ENCODE results near the gene MBP.

The MBP gene

DNA sequence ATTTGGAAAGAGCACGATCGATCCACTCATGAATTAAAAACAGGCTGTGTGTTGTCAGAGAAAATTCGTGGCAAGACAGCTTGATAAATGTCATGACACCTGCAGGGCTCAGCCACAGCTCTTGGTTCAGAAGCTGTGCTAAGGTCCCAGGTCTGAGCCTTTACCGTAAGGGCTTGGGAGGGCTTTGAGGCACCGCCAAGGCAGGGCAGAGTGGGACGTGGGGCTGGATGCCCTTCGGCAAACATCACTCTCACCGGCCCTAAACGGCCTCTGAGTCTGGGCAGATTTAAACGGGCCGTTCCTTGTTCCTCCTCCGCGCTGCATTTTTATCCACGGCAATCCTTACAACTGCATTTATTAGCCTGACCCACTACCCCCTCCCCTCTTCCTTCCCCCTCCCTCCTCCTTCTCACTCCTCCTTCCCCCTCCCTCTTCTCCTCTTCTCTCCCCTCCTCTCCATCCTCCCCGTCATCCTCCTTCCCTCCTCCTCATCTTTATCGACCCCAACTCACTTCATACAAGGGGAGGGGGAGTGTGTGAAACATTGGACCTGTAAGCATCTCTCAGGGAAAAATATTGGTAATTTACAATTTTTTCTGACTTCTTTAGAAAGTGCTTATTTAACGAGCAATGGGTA is 33.9 kb downstream of the MBP start:
- DNase-seq: no peak

DNA sequence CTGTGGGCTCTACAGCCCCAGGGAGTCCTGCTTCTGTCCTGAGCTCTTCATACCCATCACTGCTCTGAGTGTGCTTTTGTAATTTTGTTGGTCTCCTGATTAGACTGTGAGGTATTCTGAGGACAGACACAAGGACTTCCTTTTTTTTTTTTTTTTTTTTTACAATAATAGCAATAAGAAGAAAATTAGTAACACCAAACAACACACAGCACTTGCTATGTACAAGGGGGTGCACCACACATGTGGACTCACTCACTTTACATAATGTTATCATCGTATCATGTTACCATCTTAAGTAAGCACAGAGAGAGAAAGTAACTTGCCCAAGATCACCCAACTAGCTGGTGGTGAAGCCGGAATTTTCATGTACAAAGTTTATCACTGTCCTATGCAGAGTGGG is 34.6 kb downstream of the MBP start:
- no peak for DNase-seq

DNA sequence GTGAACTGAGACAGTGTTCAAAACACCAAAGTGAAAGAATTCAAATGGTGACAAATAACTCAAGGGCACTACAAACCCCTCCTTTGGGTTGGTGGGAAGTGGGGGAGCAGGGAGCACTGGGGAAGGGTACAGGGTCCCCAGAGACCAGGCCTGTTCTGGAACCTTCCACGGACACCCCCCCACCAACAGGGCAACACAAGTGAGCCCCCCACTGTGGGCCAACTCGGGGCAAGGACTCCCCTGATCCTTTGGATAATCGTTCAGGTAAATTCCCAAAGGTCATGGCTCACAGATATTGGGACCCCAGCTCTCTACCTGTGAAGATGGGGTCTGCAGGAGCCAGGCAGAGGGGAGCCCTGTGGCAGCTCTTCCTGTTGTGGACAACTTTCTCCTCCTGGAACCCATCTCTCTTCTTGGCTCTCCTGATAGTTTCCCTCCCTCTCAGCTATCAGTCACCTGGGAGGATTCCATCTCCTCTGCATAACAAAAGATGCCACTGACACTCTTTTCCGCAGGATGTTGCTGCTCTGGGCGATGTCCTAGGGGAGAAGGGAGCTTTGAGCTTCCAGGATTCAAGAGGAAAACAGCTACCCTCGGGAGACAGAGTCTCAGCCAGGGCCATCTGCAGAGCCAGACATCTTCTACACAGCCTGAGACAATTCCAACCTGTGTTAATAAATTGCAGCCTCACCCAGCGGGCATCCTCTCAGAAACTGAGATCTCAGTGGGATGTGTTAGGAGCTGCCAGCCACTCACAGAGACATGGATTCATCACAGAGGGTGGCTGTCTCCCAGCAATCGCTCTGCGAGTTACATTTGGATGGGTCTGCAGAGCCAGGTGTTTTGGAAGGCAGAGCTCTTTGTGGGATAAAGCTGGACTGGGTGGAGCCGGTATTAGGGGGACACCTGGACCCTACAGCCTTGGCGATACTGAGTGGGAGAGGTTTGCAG is 35.4 kb downstream of the MBP start:
- DNase-seq: no peak

DNA sequence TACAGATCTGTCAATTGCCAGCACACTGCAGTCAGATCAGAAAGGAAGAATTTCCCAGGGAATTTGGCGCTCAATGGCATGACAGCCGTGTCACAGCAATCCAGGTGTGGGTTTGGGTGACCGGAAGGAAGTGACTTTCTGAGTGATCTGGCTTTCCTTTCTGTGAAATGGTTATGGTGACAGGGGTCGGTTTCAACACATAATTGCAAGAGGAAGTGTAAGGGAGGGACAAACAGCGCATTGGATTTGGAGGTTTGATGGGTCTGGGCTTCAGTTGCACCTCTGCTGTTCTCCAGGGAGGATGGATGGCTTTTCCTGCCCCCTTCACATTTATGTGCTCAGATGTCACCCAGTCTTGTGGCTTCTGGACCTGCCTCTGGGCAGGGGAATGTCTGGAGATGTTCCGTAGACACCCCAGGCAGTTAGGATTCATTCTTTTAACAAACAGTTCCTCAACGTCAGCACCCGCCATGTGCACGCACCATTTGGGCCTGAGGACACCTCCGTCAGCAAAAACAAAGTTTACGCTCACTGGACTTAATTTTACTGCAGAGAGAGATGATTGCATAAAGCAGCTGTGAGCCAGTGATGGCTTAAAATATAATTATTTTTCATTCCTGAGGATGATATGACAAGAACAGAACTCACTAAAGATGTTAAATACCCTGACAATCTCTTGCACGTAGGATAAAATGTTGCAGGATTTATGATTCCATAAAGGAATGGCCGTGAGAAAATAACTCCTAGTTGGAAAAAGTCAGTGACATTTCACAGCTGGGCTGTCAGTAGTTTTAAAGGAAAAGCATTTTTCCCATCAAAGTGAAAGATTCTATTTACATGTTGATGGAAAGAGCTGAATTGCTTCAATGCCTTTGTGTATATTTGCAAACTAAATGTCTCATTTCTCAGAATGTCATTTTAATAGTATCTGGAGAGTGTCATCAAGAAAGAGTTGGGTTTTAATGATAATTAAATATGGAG is 36.9 kb downstream of the MBP start:
- no peak for DNase-seq

DNA sequence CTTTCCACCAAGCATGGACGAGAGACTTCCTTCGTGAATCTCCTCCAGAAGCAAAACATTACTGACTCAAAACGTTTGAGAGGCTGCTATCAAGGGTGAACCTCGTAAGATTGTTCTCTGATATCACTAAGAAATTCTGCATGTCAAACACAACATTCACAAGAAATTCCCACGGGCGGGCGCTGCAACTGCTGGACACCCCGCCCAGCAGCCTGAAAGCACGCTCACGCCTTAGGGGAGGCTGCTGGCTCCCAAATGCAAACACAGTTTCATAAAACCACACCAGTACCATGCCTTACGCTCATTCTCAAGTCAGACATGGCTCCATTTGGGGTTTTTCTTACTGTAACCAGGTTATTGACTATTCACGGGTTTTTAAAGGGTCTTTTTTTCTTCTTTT is 39.0 kb downstream of the MBP start:
- no peak for DNase-seq

DNA sequence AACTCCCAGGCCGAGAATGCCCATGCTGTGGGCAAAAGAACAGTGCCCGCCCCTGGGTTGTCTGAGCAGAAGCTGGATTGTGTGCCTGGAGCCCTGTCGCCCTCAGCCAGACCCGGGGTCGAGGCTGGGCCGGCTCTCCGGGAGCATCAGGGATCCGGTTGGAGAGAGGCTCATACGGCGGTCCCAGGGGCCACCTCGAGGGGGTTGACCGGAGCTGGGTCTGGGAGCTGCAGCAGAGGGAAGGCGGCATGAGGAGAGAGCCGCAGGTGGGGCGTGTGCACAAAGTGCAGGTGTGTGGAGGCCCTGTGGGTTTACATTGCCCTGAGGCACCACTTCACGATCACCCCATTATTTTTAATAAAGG is 39.5 kb downstream of the MBP start:
- DNase-seq: no peak

DNA sequence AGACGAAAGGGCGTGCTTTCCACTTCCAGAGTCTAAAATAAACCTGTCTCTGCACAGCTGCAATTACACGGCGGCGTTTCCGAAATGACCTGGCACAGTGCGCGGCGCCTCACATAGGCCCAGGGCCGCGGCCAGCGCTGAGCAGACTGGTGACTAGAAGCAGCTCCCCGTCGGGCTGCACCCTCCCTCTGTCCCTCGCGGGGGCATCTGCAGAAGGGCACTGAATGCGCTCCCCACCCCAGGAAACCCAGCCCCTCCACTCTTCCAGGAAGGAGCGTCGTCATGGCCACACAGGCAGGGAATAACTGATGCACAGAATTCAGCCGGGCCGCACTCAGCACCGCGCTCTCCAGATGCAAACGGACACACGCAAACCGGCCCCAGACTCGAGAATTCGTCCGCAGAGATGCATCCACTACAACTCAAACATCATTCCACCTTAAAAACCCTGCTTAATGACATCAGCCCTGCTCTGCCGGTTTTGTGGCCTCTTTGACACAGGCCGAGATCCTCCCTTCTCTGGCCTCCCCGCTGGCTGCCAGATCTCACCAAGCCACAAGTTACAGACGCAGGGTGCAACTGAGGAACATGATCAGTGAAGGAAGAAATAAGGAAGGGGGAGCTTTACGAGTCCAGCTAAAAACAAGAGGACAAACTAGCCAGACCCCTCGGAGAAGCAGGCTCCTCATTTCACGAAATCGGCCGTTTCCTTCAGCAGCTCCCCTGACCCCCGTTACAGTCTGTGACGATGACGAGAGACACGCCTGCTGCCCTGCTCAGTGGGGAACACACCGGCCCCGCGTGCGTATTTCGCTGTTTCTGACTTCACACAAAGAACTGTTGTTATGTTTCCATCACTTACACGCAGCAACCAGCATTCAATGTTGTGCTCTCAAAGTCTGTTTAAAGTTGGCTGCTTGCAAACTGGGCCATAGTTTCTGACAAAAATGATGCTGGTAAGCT is 40.2 kb downstream of the MBP start:
- DNase-seq: no peak

DNA sequence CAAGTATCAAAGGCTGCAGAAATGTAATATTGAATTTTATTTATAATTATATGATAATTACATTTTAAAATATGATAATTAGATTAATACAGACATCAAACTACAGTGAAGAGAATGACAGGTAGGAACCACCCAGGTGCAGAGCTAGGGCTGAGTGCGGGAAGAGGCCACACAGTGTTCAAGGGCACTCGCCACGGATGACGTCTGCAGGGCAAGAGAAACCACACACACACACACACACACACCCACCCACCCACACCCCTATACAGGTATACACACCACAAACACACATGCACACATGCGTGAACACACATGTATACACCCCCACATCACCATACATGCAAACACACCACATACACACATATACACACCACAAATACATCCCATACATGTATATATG is 41.2 kb downstream of the MBP start:
- no peak for DNase-seq

DNA sequence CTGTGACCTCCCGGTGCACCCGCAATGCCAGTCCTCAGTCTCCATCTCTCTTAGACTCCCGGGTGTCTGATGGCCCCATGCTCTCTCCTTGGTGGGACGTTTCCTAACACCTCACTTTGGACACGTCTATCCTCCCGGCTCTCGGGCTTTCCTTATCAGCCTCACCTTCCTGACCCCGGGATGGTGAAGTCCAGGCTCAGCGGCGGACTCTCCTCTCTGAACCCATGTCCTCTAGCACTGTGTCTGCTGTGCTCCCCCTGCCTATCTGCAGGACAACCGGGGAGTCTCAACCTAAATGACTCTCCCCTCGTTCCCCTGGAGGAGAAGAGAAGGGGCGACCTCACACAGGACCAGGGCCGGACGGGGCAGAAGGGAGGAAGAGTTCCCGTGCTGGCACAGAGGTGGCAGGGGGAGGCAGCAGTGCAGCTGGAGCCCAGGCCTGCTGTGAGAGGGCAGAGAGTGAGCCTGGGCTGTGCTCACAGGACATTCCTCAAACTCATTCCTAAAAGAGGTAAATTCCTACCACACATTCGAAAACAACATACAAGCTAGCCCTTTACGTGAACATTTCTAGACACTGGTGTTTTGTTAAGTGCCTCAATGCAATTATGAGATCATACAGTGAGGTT is 41.9 kb downstream of the MBP start:
- no peak for DNase-seq

DNA sequence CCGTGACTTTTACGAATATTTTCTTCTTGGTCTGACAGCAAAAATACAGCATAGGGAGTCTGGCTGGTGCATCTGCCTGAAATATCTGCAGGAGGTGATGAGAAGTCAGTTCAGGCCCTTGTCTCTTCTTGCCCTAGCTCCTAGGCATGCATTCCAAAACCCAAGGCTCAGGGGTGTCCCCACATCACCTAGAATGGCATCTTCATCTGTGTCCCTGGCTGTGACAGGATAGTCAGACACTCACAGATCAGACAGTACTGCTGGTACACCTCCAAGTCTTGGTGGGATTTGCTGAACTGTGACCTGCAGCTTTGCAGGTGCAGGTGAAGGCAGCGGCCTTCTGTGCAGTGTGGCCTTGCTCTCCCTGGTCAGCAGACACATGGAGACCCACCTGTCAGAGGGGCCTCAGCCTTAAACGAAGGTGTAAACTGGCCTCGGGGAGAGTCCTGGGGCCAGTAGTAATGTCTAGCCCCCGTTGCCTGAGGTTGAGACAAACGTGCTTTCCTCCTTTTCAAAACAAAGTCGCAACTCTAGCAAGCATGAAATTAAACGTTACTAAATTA is 42.8 kb downstream of the MBP start:
- DNase-seq: no peak

DNA sequence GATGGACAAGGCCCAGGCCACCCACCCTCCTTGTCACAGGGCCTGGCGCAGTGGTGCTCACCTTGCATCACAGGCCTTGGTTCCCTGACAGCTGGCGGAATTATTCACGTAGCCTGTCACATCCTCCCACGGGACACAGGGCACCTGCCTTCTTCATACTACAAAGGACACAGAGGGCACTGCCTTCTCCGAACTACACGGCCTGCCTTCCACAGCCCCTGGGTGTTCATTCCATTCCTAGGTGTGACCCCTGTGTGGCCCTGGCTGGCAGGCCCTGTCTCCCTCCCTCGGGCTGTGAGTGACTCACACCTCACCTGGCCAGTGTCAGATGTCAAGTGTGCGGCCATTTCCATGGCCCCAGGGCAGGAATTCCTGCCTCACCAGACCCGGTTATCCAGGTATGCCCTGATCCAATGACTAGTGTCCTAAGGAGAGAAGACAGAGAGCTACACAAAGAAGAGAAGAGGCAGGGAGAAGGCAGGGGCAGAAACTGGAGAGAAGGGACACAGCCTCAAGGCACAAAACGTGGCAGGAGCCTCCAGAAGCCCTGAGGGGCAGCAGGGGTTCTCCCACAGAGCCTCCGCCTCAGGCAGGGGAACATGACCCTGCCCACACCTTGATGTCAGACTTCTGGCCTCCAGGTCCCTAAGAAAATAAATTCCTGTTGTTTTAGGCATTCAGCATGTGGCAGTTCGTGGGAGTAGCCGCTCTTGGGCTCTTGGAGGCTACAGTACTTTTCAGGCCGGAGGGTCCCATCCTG is 43.4 kb downstream of the MBP start:
- DNase-seq: no peak

DNA sequence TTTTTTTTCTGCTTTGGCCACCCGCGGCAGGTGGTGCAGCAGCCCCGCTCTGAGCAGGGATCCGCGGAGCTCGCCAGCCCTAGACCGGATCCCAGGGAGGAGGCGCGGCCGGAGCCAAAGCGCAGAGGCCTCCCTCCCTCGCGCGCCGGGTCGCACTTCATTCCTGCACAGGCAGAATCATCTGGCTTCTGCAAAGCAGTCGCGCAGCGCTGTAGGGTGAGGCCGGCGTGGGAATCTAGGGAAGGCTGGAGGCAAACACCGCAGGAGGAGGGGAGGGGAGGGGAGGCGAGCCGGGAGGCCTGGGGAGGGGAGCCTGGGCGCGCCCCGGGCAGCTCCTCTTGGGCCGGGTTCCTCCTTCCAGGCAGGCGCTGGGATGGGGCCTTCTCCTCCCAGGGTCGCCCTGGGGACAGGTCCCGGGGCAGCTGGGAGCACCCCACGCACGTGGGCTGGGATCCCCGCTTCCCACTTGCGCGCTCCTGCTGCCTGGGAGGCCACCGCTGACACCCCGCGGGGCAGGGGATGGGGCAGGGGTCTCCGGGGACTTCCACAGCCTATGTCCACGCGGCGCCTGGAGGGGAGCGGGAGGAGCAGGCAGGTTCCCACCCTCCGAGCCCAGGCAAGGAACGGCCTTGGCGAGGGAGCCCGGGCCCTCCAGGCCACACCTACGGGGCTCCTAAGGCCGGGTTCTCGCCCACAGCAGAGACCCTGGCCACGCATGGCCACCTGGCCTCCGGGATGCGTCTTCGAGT is 45.0 kb downstream of the MBP start:
- DNase-seq: no peak

DNA sequence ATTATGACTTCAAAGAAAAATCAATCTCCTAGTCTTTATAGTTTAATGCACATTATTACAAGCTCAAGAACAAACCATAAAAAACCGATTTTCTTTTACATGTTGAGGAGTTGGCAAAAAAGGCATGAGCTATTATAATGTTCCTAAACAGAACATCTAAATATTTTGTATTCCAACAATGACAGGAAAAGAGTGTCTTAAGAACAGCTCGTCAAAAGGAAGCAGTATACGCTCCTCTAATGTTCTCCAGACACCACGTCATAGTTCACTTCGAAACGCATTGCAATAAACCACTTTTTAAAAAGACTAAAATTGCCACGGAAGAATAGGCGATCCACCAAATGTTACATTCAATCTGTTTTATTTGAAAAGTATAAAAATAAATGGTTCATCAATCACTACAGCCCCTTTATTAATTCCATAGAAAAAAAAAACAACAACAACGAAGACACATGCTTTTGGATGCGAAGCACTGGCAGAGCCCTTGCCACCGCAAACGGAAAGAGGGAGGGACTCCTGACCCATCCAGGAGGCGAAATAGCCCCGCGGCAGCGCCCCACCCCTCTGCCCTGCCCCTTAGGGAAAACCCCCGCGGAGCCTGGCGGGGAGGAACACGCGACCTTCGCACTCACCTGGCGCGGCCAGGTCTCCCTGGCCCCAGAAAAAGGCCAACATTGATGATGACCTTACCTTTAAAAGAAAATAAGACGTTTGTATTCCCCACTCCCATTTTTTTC is 45.8 kb downstream of the MBP start:
- DNase-seq: no peak

DNA sequence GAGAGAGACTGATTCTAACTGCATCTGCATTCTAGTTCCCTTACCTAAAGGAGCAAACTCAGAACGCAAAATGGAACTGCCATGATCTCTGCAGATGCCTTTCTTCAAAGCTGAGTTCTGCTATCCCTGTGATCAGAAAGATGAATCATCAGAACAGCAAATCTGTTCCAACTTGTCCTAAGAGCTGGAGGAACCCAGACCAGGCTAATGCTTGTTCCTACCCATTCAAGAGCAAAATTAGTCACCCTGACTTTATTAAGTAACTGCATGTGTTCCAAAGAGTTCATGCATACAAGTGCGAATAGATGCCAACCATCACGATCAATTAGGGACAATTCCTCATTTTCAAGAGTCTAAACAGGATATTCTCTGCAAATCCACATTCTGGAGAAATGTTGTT is 46.5 kb downstream of the MBP start:
- no peak for DNase-seq

DNA sequence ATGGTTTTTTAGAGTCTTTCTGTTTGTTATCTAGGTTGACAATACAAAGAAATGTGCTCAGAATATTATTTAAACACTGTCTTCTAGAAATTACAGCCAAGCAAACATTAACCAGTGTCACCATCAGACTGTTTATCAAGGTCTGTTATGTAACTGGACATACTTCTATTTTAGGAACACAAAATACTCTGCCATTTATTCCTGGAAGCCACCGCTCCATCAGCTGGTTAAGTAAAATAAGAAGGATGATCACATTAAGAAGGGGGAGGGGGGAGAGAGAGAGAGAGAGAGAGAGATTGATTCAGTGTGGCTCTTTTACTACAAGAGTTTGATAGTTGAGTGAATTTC is 47.9 kb downstream of the MBP start:
- DNase-seq: no peak

DNA sequence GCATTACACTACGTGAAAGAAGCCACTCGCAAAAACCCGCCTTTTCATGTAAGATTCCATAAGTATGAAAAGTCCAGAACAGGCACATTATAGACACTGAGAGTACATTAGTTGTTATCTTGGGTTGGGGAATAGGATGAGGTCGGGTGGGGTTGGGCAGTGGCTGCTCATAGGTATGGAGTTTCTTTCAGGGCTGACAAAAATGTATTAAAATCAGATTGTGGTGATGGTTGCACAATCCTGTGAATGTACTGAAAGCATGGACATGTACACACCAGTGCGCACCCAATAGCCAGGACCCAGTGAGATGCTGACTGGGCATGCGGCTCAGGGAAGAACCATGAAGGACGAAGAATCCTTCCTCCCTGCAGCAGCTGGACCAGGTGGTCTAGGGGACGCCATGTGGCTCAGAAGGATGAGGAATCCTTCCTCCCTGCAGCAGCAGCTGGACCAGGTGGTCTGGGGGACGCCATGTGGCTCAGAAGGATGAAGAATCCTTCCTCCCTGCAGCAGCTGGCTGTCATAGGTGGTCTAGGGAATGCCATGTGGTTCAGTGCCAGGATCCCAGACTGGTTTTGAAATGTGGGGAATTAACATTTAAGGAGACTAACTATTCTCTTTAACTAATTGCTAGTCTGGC is 50.1 kb downstream of the MBP start:
- DNase-seq: no peak

DNA sequence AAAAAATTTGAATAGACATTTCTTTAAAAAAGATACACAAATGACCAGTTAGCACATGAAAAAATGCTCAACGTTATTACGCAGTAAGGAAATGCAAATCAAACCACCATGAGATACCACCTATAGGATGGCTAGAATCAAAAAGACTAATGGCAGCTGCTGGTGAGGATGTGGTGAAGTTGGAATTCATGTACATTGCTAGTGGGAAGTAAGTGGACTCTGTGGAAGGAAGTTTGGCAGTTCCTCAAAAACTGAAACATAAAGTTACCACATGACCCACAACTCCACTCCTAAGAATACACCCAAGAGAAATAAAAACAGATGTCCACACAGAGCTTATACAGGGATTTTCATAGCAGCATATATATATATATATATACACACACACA is 51.2 kb downstream of the MBP start:
- DNase-seq: no peak

DNA sequence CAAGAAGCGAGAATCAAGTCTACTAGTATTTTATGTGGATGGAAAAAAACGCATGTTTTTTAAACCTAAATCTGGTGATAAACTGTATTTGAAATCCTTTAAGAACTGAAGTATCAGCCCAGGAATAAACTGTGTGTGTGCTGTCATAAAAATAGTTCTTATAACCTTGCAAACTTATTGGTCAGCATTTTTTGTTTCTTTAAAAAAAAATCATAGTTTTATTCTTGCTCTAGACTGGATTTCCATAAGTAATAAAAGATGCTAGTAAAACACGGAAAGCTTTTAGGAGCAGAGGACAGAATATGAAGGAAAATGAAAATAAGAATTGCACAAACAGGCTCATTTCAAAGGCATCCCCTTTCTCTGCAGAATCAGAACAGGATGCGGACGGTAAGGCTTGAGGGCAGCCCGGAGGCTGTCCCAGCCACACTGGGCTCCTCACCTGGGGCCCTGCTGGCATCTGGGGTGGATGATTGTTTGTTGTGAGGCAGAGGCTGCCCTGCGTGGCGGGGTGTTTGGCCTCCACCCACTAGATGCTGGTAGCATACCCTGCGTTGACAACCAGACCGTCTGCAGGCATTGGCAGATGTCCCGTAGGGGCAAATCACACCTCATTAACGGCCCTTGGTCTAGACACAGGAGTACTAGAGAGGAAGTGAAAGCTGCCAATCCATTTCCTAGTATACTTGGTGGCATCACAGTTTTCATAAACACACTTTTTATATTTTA is 52.5 kb downstream of the MBP start:
- no peak for DNase-seq
